ENCODE data around the gene POLE3.

POLE3 gene

GRCh38 chr9:113417370-113417769 lies 6.9 kb upstream of the POLE3 start:
- TF ChIP-seq MAX (IDR thresholded peaks at IDR 0.05) (no peak), EGR1 (IDR thresholded peaks at IDR 0.05) (no peak), TEAD4 (IDR thresholded peaks at IDR 0.05) (no peak), YY1 (IDR thresholded peaks at IDR 0.05; ENCODE audit: low read depth) (no peak), TAF1 (IDR thresholded peaks at IDR 0.05; ENCODE audit: low read depth) (no peak), REST (IDR thresholded peaks at IDR 0.05; ENCODE audit: low read depth) (no peak), ZBTB7A (IDR thresholded peaks at IDR 0.05; ENCODE audit: low read depth) (no peak), NFIC (IDR thresholded peaks at IDR 0.05) (no peak)

GRCh38 chr9:113416149-113416721 lies 5.8 kb upstream of the POLE3 start:
- TF ChIP-seq REST (IDR thresholded peaks at IDR 0.05; ENCODE audit: low read depth) (no peak), TCF12 (IDR thresholded peaks at IDR 0.05; ENCODE audit: low read depth) (no peak), NFIC (IDR thresholded peaks at IDR 0.05) (no peak), MAX (IDR thresholded peaks at IDR 0.05) (no peak), RAD21 (IDR thresholded peaks at IDR 0.05; ENCODE audit: low read depth) (no peak)

- TF ChIP-seq USF1 (IDR thresholded peaks at IDR 0.05) = no peak
- no peak for TF ChIP-seq TAF1 (IDR thresholded peaks at IDR 0.05; ENCODE audit: low read depth)
- no peak for TF ChIP-seq EGR1 (IDR thresholded peaks at IDR 0.05)
- no peak for TF ChIP-seq ZBTB7A (IDR thresholded peaks at IDR 0.05; ENCODE audit: low read depth)
- no peak for TF ChIP-seq CREB1 (IDR thresholded peaks at IDR 0.05; ENCODE audit: low read depth)
- TF ChIP-seq EP300 (IDR thresholded peaks at IDR 0.05; ENCODE audit: borderline replicate concordance) = no peak
- no peak; the same call in 1 of the 2 replicates for TF ChIP-seq NFIC (IDR thresholded peaks at IDR 0.05)
- TF ChIP-seq TCF12 (IDR thresholded peaks at IDR 0.05; ENCODE audit: low read depth) = no peak; the same call in 1 of the 2 replicates
- TF ChIP-seq YY1 (IDR thresholded peaks at IDR 0.05; ENCODE audit: low read depth) = no peak
- no peak for TF ChIP-seq TEAD4 (IDR thresholded peaks at IDR 0.05)
- TF ChIP-seq REST (IDR thresholded peaks at IDR 0.05; ENCODE audit: low read depth) = no peak
- no peak for TF ChIP-seq CEBPB (IDR thresholded peaks at IDR 0.05)
- TF ChIP-seq MAX (IDR thresholded peaks at IDR 0.05) = no peak
- TF ChIP-seq RAD21 (IDR thresholded peaks at IDR 0.05; ENCODE audit: low read depth) = no peak
- TF ChIP-seq FOXM1 (IDR thresholded peaks at IDR 0.05; ENCODE audit: borderline replicate concordance, low read depth) = no peak
Measured at GRCh38 chr9:113409883-113410206, 630 bp downstream of the POLE3 start.

GRCh38 chr9:113409481-113409880 lies 994 bp downstream of the POLE3 start:
- TF ChIP-seq CEBPB (IDR thresholded peaks at IDR 0.05) (no peak), ZBTB7A (IDR thresholded peaks at IDR 0.05; ENCODE audit: low read depth) (no peak), USF1 (IDR thresholded peaks at IDR 0.05) (no peak), FOXM1 (IDR thresholded peaks at IDR 0.05; ENCODE audit: borderline replicate concordance, low read depth) (no peak), CREB1 (IDR thresholded peaks at IDR 0.05; ENCODE audit: low read depth) (no peak), RAD21 (IDR thresholded peaks at IDR 0.05; ENCODE audit: low read depth) (no peak), REST (IDR thresholded peaks at IDR 0.05; ENCODE audit: low read depth) (no peak), EP300 (IDR thresholded peaks at IDR 0.05; ENCODE audit: borderline replicate concordance) (no peak), TAF1 (IDR thresholded peaks at IDR 0.05; ENCODE audit: low read depth) (no peak), TEAD4 (IDR thresholded peaks at IDR 0.05) (no peak), TCF12 (IDR thresholded peaks at IDR 0.05; ENCODE audit: low read depth) (no peak)
